NOMO-1 treated with dmso at 0.1 percent for 144 hours (cell line): ENCODE measurements around the gene MEI1.
"Not testable (repeated sequence)": the region's sequence is repeated elsewhere in the genome, so short reads cannot be mapped to it uniquely, and the experiment has no call there.

Experiments
- DNase-seq: peaks from one replicate; lab custom pipeline; 2025; ENCODE audit not compliant: unreplicated experiment; lab: John Stamatoyannopoulos, UW

MEI1 gene, protein sequence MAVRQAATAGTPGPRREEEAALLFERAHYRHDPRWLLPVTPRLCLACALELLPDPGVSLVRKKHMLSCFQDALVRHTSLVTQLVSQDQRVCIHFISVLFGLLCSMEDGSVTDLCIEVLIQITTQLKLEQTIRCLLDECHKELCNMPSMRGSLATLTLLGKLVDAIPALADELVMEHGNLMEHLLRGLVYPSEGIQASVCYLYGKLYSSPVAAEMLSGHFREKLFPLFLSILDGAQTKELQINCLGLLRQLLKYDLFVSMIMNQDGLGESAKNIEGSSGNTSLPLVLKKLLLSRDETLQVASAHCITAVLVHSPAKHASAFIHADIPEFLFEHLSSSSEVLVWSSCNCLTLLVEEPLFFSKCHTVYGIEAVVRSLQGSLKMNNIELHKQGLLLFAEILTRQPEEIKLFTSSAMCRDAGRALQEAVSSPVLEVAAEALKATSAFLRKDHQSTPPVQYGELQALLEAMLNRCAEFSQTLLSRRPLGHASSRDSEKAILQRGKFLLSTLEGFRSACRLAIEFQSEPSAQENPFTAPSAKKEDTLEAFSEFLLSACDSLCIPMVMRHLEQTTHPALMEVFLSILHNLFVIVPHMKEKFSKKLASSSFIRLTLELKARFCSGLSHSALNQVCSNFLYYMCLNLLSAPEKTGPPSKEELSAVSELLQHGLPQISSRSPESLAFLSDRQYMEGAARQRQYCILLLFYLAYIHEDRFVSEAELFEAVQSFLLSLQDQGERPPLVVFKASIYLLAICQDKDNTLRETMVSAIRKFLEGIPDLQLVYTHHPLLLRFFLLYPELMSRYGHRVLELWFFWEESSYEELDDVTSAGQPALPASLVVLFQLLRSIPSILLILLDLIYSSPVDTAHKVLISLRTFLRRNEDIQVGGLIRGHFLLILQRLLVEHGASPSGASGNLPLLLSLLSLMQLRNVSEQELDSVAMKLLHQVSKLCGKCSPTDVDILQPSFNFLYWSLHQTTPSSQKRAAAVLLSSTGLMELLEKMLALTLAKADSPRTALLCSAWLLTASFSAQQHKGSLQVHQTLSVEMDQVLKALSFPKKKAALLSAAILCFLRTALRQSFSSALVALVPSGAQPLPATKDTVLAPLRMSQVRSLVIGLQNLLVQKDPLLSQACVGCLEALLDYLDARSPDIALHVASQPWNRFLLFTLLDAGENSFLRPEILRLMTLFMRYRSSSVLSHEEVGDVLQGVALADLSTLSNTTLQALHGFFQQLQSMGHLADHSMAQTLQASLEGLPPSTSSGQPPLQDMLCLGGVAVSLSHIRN

GRCh38 chr22:41699264-41700107 is at the start of gene MEI1:
MEI1 (plus strand) TSS chr22:41699503; CDS start chr22:41699539, 36 bp downstream.
- DNase-seq = no peak

- DNase-seq = no peak
Measured at GRCh38 chr22:41650229-41650628, 49.1 kb upstream of the MEI1 start.

DNA sequence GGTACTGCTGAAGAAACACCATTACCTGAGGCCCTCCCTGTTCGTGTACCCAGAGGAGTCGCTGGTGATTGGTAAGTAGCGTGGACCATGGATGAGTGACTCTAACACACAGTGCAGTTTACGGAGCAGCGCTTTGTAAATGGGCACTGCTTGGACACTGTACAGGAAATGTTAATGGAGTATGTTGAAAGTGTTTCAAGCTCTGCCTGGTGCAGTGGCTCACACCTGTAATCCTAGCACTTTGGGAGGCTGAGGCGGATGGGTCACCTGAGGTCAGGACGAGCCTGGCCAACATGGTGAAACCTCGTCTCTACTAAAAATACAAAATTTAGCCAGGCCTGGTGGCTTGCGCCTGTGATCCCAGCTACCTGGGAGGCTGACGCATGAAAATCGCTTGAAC is 48.5 kb upstream of the MEI1 start:
- no peak for DNase-seq

- DNase-seq = no peak
Measured at GRCh38 chr22:41654322-41654721, 45.0 kb upstream of the MEI1 start.

GRCh38 chr22:41656556-41656955 is 42.7 kb upstream of the MEI1 start:
- no peak for DNase-seq

GRCh38 chr22:41657709-41658108 is 41.6 kb upstream of the MEI1 start:
- no peak for DNase-seq

DNA sequence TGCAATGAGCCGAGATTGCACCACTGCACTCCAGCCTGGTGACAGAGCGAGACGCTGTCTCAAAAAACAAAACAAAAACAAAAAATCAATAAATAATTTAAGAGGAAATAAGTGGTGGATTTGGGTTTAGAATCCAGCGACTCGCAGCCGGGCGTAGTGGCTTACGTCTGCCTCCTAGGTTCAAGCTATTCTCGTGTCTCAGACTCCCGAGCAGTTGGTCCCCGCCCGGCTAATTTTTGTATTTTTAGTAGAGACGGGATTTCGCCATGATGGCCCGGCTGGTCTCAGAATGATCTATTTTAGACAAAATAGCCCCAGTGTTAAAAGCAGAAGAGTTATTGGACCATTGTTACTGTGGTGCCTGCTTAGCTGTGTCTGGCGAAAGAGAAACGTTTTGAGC is 40.4 kb upstream of the MEI1 start:
- DNase-seq = no peak

DNA sequence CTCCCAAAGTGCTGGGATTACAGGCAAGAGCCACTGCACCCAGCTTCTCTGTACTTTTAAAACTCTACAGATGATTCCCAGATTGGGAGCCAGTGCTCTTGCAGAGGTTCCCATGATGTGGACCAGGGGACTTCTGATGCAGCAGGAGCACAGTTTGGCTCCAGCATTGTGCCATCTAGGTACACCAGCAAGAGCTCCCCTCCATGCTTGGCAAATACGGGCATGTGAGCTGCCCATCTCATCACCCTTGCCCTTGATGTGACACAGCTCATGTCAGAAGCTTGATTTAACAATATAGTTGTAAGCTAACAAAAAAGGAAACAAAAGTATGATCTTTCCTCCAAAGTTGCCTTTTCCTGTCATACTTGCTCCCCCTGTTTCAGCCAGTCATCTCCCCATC is 39.4 kb upstream of the MEI1 start:
- DNase-seq = no peak

DNA sequence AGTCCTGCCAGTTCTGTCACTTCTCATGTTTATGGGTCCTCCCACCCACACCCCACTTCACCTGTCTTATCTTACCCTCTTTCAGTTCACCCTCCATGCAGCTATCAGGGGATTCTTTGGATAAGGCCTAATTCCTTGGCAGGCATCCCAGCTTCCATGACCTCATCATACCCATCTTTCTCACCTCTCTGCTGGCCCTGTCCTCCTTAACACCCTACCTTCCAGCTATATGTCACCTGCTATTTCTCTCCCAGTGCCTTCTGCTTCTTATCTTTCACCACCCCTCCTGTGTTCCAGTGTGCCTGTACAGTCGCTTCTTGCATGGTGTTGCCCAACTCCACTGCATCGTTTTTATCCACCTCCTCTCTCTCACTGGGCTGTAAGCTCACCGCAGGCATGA is 38.9 kb upstream of the MEI1 start:
- no peak for DNase-seq

DNA sequence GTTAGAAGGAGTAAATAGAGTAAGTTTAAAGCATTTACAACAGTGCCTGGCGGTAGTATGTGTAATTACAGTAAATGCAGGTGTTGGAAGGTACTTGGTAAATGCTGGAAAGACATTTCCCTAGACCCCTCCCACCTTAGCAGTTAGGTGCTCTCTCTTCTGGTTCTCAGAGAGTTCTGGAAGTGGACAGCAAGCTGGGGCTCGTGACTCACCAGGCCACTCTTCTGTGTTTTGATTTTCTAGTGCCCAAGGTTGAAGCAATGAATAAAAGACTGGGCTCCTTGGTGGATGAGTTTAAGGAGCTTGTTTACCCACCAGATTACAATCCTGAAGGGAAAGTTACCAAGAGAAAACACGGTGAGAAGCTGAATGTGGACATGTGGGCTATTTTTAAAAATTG is 38.2 kb upstream of the MEI1 start:
- DNase-seq = no peak

- no peak for DNase-seq
Measured at GRCh38 chr22:41661713-41662112, 37.6 kb upstream of the MEI1 start.

- not testable (repeated sequence) for DNase-seq
Measured at GRCh38 chr22:41663594-41663993, 35.7 kb upstream of the MEI1 start.

DNA sequence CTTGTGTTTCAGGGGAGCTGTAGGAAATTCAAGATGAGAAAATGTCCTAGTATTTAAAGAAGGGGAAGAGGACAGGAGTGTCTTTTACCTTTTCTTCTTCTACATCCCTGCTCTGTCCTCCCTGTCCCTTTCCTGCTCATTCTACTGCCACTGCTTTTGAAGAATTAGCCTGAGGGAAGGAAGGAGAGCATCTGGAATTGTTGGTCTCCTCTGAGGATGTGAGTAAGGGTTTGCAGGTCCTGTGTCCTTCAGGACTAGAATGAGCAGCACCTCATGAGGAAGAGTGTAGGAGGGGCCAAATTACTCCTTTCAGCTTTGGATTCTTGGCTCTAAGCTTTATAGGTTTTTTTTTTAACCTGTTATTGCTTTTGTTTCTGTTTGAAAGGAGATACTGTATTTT is 34.8 kb upstream of the MEI1 start:
- no peak for DNase-seq

GRCh38 chr22:41664951-41665350 is 34.4 kb upstream of the MEI1 start:
- DNase-seq = no peak

GRCh38 chr22:41668971-41669911 is 30.1 kb upstream of the MEI1 start:
- DNase-seq = no peak

- DNase-seq = not testable (repeated sequence)
Measured at GRCh38 chr22:41672096-41672495, 27.2 kb upstream of the MEI1 start.

DNA sequence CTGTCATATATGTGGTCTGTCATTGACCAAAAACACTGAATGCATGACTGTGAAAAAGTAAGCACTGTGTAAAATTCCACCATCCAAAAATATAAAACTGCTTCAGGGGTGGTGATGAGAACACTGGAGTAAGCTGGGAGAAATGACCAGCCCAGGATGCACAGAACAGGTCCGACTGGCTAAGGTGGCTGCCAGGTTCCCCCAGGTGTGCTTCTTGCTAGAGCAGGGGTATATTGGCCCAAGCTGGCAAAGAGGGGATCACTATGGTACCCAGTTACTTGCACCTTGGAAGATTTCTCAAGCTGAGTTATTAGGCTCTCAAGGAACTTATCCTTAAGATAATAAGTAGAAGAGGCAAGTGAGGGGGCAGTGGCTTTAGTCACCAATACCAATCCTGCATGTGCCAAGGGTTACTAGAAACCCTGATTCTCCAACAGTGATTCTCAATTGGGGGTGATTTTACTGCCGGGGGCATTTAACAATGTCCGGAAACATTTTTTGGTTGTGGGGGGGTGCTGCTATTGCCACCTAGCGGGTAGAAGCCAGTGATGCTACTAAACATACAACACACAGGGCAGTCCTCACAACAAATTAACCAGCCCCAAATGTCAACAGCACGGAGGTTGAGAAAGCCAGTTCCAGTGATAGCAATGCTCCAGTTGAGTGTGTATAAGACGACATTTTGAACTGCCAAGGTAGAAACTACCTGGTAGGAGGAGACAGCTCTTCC is 26.4 kb upstream of the MEI1 start:
- DNase-seq = no peak

DNA sequence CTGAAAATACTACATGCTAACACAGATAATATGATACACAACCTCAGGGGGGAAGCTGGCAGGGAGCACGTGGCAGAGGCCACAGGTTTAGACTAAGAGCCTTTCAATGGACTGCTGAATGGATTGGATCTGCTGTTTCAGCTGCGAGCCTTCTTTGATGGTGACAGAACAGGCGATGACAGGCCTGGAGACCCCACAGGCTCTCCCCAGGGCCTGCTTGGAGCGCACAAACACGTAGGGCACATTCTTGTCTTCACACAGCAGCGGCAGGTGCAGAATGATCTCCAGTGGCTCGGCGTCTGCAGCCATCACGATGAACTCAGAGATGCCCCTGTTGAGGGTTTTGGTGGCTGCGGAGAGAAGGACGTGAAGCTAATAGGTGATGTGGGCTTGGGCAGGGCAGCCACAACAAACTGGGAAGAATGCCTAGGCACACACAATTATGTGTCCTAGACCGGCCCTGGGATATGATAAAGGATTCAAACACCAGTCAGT is 24.4 kb upstream of the MEI1 start:
- DNase-seq = no peak
